K562 (cell line): ENCODE data around the gene GATA6.

Source experiments
- EZH2 ChIP-seq: IDR thresholded peaks from 2 replicates; pipeline ENCODE4 v1.6.1; 2012; ENCODE audit warnings: low read depth, mild to moderate bottlenecking, inconsistent platforms, low read length, borderline replicate concordance
- FOSL1 ChIP-seq: fragments of 200-800 bp; sonication (Bioruptor generic); conservative IDR thresholded peaks from 2 replicates; pipeline ENCODE4 v1.6.1; 2016; ENCODE audit warnings: missing genetic modification characterization, missing compliant biosample characterization
- FOXK2 ChIP-seq, 2 experiments: fragments of 450-650 bp; IDR thresholded peaks in 1 of 2; conservative IDR thresholded peaks in 1 of 2; 2 replicates each; pipeline ENCODE4 v1.6.1; 2016; ENCODE audit warnings: low read depth in 2 of 2, mild to moderate bottlenecking in 1 of 2
- MAFK ChIP-seq: IDR thresholded peaks from 2 replicates; pipeline ENCODE4 v1.6.1; 2011; ENCODE audit warnings: low read length, improper control_type of control experiment
- POLR2A ChIP-seq: fragments of 450-650 bp; conservative IDR thresholded peaks from 2 replicates; pipeline ENCODE4 v1.6.1; 2016
- SAFB2 ChIP-seq: fragments of 200-400 bp; formaldehyde crosslinking; IDR thresholded peaks from 2 replicates; pipeline ENCODE4 v1.6.1; 2018; ENCODE audit warnings: borderline replicate concordance, low read length, low read depth, moderate library complexity; ENCODE audit not compliant: severe bottlenecking
- TARDBP ChIP-seq: fragments of 450-650 bp; IDR thresholded peaks from 2 replicates; pipeline ENCODE4 v1.6.1; 2016
- TF ChIP-seq, protein P1 (sequence below): sonication (generic); formaldehyde crosslinking; IDR thresholded peaks from 2 replicates; pipeline ENCODE4 v1.8.0; 2023; ENCODE audit warnings: missing genetic modification reagents, mild to moderate bottlenecking, borderline replicate concordance
- TF ChIP-seq, protein P2 (sequence below): sonication (generic); formaldehyde crosslinking; IDR thresholded peaks from 2 replicates; pipeline ENCODE4 v1.8.0; 2022; ENCODE audit warnings: missing genetic modification reagents, mild to moderate bottlenecking, borderline replicate concordance
- TF ChIP-seq, protein P3 (sequence below): fragments of 450-650 bp; IDR thresholded peaks from 2 replicates; pipeline ENCODE4 v1.6.1; 2016
- TF ChIP-seq, protein P4 (sequence below), 3 experiments: IDR thresholded peaks in 2 of 3; conservative IDR thresholded peaks in 1 of 3; 2 replicates each; pipeline ENCODE4 v1.5.1; 2011 to 2012; ENCODE audit warnings: low read length in 3 of 3, mild to moderate bottlenecking in 3 of 3, control low read depth in 2 of 3, improper control_type of control experiment in 1 of 3, inconsistent platforms in 1 of 3, low read depth in 1 of 3, mixed read lengths in 1 of 3, moderate library complexity in 1 of 3; ENCODE audit not compliant: insufficient read depth in 2 of 3
- TF ChIP-seq, protein P5 (sequence below): sonication (generic); formaldehyde crosslinking; IDR thresholded peaks from 2 replicates; pipeline ENCODE4 v1.8.1; 2022; ENCODE audit warnings: missing genetic modification reagents

DNA sequence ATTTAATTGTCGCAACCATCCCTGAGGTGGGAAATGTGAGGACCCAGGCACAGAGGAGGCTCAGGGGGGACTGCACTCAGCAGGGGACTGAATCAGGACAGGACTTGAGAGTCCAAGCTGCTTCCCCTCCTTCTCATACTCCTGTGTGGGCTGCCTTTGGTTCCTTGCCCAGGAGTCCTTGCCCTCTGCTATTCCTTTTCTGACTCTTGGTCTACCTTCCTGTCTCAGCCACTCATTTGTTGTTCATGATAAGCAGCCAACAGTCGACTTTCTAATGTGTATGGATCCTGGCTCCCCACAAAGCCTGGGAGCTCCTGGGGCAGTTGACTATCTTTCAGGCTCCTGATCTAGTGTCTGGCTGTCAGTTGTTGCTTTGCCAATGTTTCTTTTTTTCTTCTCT is 28.3 kb downstream of the GATA6 start:
- TF ChIP-seq MAFK (no peak), SAFB2 (no peak), TARDBP (no peak), EZH2 (no peak), POLR2A (no peak), FOXK2 (conservative IDR thresholded peaks at IDR 0.05 in 1 of 2, IDR thresholded peaks at IDR 0.05 in 1 of 2; ENCODE audit: low read depth in 2 of 2) (no peak), FOSL1 (tag) (no peak)
- TF ChIP-seq, protein P1, sequence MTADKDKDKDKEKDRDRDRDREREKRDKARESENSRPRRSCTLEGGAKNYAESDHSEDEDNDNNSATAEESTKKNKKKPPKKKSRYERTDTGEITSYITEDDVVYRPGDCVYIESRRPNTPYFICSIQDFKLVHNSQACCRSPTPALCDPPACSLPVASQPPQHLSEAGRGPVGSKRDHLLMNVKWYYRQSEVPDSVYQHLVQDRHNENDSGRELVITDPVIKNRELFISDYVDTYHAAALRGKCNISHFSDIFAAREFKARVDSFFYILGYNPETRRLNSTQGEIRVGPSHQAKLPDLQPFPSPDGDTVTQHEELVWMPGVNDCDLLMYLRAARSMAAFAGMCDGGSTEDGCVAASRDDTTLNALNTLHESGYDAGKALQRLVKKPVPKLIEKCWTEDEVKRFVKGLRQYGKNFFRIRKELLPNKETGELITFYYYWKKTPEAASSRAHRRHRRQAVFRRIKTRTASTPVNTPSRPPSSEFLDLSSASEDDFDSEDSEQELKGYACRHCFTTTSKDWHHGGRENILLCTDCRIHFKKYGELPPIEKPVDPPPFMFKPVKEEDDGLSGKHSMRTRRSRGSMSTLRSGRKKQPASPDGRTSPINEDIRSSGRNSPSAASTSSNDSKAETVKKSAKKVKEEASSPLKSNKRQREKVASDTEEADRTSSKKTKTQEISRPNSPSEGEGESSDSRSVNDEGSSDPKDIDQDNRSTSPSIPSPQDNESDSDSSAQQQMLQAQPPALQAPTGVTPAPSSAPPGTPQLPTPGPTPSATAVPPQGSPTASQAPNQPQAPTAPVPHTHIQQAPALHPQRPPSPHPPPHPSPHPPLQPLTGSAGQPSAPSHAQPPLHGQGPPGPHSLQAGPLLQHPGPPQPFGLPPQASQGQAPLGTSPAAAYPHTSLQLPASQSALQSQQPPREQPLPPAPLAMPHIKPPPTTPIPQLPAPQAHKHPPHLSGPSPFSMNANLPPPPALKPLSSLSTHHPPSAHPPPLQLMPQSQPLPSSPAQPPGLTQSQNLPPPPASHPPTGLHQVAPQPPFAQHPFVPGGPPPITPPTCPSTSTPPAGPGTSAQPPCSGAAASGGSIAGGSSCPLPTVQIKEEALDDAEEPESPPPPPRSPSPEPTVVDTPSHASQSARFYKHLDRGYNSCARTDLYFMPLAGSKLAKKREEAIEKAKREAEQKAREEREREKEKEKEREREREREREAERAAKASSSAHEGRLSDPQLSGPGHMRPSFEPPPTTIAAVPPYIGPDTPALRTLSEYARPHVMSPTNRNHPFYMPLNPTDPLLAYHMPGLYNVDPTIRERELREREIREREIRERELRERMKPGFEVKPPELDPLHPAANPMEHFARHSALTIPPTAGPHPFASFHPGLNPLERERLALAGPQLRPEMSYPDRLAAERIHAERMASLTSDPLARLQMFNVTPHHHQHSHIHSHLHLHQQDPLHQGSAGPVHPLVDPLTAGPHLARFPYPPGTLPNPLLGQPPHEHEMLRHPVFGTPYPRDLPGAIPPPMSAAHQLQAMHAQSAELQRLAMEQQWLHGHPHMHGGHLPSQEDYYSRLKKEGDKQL (CRISPR knock-in tag): no peak
- TF ChIP-seq, protein P2, sequence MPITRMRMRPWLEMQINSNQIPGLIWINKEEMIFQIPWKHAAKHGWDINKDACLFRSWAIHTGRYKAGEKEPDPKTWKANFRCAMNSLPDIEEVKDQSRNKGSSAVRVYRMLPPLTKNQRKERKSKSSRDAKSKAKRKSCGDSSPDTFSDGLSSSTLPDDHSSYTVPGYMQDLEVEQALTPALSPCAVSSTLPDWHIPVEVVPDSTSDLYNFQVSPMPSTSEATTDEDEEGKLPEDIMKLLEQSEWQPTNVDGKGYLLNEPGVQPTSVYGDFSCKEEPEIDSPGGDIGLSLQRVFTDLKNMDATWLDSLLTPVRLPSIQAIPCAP (CRISPR knock-in tag): no peak
- TF ChIP-seq, protein P3, sequence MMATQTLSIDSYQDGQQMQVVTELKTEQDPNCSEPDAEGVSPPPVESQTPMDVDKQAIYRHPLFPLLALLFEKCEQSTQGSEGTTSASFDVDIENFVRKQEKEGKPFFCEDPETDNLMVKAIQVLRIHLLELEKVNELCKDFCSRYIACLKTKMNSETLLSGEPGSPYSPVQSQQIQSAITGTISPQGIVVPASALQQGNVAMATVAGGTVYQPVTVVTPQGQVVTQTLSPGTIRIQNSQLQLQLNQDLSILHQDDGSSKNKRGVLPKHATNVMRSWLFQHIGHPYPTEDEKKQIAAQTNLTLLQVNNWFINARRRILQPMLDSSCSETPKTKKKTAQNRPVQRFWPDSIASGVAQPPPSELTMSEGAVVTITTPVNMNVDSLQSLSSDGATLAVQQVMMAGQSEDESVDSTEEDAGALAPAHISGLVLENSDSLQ: no peak
- TF ChIP-seq, protein P4, sequence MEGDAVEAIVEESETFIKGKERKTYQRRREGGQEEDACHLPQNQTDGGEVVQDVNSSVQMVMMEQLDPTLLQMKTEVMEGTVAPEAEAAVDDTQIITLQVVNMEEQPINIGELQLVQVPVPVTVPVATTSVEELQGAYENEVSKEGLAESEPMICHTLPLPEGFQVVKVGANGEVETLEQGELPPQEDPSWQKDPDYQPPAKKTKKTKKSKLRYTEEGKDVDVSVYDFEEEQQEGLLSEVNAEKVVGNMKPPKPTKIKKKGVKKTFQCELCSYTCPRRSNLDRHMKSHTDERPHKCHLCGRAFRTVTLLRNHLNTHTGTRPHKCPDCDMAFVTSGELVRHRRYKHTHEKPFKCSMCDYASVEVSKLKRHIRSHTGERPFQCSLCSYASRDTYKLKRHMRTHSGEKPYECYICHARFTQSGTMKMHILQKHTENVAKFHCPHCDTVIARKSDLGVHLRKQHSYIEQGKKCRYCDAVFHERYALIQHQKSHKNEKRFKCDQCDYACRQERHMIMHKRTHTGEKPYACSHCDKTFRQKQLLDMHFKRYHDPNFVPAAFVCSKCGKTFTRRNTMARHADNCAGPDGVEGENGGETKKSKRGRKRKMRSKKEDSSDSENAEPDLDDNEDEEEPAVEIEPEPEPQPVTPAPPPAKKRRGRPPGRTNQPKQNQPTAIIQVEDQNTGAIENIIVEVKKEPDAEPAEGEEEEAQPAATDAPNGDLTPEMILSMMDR (IDR thresholded peaks at IDR 0.05 in 2 of 3, conservative IDR thresholded peaks at IDR 0.05 in 1 of 3; ENCODE audit: insufficient read depth in 2 of 3, low read depth in 1 of 3, low read length in 3 of 3): no peak
- TF ChIP-seq, protein P5, sequence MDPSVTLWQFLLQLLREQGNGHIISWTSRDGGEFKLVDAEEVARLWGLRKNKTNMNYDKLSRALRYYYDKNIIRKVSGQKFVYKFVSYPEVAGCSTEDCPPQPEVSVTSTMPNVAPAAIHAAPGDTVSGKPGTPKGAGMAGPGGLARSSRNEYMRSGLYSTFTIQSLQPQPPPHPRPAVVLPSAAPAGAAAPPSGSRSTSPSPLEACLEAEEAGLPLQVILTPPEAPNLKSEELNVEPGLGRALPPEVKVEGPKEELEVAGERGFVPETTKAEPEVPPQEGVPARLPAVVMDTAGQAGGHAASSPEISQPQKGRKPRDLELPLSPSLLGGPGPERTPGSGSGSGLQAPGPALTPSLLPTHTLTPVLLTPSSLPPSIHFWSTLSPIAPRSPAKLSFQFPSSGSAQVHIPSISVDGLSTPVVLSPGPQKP: no peak
